Activated gamma-delta T cell treated with anti-CD3 and anti-CD28 coated beads, Interleukin-2, amount 50 U/mL, for 16 hours (primary cell): ENCODE data around the gene AVPR2.

Experiments used
- DNase-seq: peaks from one replicate; pipeline ENCODE4 v3.0.0-alpha.2; 2020; ENCODE audit warnings: low read depth

The AVPR2 gene

DNA sequence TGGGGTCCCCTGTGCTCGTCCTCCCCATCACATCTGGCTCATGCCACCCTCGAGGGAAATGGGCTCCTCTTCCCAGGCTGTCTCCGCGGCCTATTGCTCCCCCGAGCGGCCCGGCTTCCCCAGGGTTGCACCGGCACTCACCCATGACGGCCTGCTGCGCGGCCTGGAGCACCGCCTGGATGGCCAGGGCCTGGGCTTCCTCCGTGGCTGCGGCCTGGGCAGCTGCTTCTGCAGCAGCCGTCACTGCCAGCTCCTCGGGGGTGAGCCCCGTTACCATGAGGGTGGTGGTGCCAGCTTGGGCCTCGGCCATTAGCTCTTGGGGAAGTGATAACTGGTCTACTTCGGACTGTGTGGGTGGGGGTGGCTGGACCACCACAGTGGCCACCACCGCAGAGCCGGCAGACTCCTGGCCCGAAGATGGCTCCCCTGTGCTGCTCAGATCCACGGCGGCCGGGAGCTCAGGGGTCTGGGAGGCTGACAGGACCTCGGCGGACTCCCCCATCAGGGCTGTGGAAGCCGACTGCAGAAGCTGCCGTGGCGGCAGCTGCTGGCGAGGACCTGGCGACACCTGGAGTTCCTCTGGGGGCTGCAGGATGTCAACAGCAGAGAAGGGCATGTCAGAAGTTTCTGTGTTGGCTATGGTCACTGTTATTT is 48.0 kb downstream of the AVPR2 start:
- DNase-seq, result no peak

DNA sequence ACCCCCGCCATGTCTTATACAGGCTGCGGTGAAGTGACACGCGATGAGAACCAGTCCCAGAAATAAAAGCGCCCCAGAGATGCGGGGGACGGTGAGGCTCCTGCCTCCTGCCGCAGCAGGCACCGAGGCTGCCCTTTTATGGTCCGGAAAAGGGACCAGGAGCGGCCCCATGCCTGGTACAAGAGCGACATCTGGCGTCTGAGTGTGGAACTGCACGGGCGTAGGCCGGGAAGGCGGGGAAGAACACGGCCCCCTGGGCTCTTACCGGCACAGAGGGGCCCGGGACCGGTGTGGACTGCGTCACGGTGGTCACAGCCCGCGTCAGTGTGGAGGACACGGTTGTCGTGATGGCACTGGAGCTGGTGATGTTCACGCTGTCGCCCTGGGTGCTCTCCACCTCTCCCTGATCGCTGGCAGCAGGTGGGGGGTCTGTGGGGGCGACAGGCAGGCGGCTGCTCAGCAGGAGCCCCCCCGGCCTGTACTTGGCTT is 48.9 kb downstream of the AVPR2 start:
- peak; percentile 71 for DNase-seq

DNA sequence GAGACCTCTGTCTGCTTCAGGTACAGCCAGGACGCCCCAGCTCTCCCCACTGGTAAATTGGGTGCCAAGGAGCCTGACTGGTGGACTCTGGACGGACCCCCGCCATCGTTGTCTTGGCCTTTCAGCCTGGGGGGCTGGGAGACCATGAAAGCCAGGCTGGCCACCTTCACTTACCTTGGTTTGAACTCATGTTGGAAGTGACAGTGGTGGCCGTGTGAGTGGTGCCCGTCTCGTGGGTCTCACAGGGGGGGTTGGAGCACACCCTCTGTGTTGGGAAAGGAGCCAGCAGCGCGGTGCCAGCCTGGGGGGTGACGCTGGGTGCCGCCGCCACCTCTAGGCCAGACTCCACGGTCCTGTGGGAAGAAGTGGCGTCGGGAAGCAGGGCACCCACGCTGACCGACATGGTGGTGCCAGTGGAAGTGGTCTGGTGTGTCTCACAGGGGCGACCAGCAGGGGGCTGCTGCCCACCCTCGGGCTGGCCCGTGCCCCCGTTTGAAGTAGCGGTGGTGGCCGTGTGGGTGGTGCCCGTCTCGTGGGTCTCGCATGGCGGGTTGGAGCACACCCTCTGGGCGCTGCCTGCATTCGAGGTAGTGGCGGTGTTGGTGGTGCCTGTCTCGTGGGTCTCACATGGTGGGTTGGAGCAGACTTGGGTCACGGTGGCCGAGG is 49.6 kb downstream of the AVPR2 start:
- DNase-seq, result no peak

DNA sequence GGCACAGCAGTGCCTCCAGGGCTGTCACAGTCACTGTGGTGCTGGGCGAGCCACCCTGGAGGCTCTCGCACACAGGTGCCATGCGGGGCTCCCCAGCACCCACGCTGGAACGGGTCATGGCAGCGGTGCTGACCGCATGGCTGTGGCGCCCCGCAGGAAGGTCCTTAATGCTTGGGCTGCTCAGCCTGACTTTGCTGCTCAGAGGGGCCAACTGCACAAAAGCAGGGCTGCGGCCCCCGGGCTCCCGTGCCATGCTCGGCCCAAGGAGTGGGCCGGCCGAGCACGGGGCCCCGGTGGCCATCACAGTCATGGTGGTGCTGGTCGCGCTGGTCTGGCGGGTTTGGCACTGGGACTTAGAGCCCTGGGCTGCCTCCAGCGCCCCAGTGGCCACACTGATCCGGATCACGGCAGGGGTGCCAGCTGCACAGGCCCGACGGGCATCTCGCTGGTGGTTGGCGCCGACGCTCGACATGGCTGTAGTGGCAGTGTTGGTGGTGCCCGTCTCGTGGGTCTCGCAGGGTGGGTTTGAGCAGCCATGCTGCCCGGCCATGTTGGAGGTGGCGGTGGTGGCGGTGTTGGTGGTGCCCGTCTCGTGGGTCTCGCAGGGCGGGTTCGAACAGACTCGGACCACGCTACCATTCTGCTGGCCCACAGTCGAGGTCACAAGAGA is 50.2 kb downstream of the AVPR2 start:
- no peak for DNase-seq

DNA sequence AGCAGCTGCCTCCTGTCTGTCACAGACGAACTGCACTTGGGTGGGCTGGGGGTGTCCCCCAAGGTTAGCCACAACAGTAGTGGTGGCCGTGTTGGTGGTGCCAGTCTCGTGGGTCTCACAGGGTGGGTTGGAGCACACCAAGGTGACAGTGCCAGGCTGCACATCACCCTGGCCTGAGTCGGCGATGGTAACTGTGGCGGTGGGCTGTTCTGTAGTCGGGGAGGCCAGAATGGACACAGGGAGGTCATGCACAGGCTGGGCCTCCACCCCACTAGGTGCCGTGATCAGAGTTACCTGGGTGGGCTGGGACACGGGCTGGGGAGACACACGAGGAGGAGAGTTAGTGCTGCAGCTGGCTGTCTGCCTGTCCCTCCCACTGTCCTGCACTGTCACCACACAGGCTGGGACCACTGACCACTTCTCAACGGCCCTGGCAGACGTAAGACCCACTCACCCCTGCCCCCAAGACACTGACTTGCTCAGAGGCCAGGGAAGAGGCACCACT is 50.8 kb downstream of the AVPR2 start:
- DNase-seq, result no peak

DNA sequence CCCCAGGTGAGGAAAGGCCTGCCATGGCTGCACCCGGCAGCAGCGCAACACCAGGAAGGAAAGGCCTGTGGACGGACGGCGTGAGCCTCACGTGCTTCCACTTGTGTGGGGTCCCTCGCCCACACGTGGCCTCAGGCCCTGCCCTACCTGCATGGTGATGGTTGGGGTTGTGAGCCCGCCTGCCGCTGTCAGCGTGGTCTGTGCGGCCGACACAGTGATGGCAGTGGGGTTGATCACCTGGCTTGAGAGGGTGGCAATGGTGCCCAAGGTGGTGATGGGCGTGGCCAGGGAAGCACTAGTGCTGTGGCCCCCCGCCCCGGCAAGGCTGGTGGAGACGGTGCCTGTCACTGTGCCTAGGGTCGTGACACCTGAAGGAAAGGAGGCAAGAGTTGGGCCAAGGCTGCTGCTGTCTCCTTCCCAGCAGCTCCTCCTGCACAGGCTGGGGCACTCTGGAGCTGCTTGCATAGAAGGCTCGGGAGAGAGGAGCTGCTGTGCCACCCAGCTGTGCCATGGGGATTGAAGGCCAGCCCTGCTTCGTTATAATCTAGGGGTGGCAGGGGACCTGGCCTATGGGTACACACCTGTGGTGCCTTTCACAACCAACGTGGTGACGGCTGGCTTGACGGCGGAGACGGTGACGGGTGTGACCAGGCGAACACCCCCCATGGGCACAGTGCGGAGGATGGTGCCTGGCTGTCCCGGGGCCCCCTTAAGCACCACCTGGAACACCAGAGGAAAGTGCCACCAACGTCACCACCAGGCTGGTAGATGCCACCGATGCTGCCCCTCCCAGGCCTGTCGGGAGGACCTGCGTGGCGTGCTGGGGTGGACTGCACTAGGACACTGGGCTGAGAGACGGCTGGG is 51.8 kb downstream of the AVPR2 start:
- DNase-seq, result no peak
